Stimulated activated CD4-positive, alpha-beta T cell treated with anti-CD3 and anti-CD28 coated beads, Interleukin-2, amount 100 ng/mL, for 4 hours (primary cell): ENCODE measurements around the gene TRIM39.
A peak's percentile ranks its signal among the peaks of the same experiment; 100 is the strongest.
"Not testable (repeated sequence)": the region's sequence is repeated elsewhere in the genome, so short reads cannot be mapped to it uniquely, and the experiment has no call there.

Source experiments
- DNase-seq: peaks from one replicate; pipeline ENCODE4 v3.0.0-alpha.2; 2020; ENCODE audit warnings: low read depth

TRIM39 gene

DNA sequence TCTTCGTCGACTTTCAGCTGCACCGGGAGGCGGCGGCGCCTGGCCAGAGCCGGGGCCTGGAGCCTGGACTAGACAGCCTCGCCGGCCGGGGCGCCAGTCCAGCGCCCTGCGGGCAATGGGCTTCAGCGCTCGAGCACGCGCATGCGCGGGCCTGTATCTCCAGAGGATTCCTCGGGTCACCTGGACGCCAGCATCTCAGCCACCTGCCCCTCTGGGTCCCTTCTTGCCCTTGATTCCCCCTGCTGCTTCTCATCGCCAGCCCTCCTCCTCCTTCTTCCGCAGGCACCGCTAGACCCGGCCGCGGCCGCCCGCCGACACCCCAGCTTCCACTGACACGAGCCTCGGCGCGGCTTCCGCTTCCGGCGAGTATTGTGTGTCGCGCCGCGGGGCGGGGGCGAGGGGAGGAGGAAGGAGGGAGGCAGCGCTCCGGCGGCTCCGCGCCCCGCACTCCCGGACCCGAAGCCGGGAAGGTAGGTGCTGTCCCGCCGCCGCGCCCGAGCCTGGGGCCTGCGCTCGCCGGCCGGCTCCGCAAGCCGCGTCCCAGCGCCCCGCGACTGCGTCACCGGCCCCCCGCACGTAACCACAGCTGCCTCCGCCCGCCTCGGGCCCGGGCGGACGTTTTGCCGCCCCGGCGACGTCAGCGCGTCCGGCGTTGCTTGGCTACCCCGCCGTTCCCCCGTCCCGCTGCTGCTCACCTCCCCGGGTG, at the start of gene TRIM39:
TRIM39 (plus strand) TSS at position 402 of the 706 bp plus-strand sequence. CDS start 2,391 bp downstream, outside the sequence.
- peak; percentile 85 for DNase-seq

DNA sequence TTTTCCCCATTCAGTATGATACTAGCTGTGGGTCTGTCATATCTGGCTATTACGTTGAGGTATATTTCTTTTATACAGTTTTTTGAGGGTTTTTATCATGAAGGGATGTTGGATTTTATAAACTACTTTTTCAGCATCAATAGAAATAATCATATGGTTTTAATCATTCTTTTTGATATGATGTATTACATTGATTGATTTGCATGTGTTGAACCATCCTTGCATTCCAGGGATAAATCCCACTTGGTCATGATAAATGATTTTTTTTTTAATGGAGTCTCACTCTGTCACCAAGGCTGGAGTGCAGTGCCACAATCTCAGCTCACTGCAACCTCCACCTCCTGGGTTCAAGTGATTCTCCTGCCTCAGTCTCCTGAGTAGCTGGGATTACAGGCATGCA, 45.7 kb upstream of the TRIM39 start:
- DNase-seq: not testable (repeated sequence)

DNA sequence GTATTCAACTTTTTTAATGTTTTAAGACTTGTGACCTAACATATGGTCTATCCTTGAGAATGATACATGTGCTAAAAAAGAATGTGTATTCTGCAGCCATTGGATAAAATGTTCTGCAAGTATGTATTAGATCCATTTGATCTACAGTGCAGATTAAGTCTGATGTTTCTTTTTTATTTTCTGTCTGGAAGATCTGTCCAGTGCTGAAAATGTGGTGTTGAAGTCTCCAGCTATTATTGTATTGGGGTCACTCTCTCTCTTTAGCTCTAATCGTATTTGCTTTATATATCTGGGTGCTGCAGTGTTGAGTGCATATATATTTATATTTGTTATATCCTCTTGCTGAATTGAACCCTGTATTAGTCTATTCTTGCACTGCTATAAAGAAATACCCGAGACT, 44.2 kb upstream of the TRIM39 start:
- DNase-seq: no peak

DNA sequence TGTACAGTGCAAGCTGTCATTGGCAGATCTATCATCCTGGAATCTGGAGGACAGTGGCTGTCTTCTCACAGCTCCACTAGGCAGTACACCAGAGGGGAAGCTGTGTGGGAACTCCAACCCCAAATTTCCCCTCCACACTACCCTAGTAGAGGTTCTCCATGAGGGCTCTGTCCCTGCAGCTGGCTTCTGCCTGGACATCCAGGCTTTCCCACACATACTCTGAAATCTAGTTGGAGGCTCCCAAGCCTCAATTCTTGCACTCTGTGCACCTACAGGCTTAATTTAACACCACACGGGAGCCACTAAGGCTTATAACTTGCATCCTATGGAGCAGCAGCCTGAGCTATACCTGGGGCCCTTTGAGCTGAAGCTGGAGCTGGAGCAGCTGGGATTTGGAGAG, 43.0 kb upstream of the TRIM39 start:
- DNase-seq: no peak

DNA sequence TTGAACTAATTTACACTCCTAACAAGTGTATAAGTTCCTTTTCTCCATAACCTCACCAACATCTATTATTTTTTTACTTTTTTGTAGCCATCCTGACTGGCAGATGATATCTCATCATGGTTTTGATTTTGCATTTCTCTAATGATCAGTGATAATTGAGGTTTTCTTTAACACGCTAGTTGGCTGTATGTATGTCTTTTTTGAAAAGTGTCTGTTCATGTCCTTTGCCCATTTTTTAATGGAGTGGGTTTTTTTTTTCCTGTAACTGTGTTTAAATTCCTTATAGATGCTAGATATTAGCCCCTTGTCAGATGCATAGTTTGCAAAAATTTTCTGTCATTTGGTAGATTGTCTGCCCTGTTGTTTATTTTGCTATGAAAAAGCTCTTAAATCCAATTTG, 39.6 kb upstream of the TRIM39 start:
- no peak for DNase-seq

DNA sequence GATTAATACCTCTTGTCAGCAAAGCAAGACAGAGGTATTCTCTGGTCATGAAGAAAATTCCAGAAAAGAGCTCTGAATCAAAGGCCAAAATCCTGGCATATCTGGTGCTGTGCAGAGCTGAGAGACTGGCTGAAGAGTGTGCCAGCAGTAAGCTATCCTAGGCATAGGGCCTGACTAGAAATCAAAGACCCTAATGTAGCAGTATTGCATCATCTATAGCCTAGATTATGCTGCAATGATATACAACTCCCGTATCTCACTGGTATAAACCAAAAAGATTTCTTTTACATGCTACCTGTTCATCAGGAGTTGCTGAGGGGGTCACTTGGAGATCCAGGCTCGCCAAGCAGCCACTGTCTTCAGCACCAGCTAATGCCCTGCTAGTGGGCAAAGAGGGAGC, 30.9 kb upstream of the TRIM39 start:
- DNase-seq: no peak

DNA sequence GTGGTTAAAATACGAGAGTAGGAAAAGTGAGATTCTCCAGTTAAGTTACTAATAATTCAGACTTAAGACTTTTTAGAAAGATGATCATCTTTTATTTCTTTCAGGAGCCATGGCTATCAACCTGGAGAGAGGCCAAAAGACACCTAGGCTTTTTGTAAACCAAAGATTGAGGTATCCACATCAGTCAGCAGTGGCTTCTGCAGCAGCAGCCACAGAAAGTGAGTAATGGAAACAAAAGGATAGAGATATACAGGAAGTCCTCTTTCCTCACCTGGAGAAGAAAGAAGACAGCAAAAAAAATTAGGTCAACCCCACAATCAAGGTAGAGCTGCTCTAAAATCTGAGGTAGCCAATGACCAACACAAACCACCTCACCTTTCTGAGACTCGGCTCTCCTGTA, 22.7 kb upstream of the TRIM39 start:
- no peak for DNase-seq

DNA sequence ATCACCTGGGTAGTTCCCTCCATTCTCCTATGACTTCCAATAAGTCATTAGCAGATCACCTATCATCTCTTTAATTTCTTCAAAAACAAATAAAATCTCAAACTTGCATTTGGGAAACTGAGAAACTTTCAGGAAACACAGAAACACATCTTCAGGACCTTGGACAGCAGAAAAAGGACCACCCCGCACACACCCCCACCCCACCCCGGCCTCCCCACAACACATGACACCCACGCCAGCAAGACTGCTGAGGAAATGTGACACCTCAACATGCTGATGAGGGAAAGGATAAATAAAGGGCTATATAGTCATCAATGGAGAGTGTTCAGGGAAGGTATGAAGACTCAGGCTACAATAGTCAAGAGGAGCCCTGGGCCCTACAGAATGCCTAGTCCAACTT, 15.6 kb upstream of the TRIM39 start:
- no peak for DNase-seq

DNA sequence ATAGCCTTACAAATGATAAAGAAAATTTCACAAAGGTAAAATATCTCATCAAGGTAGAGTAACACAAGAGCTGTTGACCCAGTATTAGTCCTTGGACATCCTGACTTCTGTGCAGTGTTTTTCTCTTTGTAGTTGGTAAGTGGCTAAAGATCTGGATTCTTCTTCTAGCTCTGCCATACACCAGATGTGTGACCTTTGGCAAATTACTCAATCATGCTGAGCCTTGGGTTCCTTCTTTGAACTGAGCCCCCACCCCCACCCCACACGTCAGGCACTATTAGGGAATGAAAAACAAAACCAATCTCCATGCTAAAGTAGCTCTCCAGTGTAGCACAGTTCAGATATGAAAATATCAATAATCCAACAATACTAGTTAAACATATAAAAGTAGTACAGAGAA, 15.1 kb upstream of the TRIM39 start:
- DNase-seq: no peak

DNA sequence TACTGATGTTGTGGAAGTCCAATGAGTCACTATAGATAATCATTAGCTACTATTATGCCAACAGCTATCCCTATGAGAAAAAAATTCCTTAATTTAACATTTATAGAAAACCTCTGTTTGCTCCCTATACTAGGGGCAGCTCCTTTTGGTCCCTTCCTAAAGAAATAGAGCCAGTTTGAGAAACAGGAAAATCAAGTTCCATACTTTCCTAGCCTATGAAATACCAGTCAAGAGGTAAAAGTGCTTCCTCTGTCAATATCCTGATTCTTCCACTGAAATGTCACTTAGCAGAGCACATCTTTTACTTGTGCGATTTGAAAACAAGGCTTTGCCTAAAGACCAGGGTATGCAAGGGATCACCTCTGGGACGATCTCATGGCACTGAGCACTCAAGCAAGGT, 14.5 kb upstream of the TRIM39 start:
- no peak for DNase-seq

DNA sequence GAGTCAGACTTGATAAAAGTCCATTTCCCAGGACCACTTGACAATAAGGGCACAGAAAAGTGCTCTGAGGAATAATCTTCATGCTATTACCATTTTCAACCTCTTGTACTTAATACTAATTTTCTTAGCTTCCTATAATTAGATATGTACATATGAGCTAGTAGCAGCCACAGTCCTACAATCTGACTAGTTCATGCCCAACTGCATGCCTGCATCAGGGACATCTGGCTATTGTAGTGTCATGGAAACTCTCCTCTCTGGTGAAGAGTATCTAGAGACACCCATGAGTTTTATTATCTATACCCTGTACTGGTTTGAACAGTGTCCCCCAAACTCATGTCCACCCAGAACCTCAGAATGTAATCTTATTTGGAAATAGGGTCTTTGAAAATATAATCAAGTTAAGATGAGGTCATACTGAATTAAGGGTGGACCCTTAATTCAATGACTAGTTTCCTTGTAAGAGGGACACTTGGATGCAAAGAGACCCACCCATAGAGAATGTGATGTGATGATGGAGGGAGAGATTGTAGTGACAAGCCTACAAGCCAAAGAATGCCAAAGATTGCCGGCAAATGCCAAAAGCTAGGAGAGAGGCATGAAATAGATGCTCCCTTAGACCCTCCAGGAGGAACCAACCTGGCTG, 13.9 kb upstream of the TRIM39 start:
- no peak for DNase-seq

DNA sequence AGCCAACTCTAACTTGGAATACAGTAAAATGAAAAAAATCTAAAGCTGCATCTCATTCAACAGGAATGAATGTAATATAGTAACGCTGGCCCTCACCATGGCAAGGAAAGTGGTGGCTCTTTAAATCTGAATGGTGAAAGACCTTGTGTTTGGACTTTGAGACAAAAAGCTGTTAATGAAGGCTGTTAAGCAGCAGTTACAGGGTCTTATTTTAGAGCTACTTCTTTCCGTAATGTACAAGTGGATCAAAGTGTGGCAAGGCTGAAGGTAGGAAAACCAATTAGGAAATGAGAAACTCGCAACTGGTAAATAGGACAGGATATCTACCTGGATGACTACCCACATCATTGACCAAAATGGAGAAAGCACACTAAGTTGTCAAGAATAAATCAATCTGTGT, 11.6 kb upstream of the TRIM39 start:
- no peak for DNase-seq

DNA sequence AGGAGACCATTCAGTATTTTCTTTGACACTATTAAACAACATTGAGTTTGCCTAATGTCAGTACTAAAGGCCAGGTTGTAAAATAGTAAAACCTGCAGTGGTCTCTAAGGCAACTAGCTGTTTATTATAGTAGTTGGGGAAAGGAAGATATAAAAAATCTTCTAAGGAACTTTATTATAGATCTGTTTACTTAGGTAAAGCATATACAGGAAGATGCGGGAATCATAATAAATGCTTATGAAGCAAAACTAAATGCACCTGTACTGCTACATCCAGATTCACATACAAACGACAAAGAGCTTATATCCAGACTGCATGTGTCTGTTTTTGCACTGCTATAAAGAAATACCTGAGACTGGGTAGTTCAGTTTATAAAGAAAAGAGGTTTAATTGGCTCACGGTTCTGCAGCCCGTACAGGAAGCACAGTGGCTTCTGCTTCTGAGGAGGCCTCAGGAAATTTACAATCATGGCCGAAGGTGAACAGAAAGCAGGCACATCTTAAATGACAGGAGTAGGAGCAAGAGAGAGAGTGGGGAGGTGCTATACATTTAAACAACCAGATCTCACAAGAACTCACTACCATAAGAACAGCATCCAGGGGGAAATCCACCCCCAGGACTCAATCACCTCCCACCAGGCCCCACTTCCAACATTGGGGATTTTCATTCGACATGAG, 8.7 kb upstream of the TRIM39 start:
- DNase-seq: no peak

DNA sequence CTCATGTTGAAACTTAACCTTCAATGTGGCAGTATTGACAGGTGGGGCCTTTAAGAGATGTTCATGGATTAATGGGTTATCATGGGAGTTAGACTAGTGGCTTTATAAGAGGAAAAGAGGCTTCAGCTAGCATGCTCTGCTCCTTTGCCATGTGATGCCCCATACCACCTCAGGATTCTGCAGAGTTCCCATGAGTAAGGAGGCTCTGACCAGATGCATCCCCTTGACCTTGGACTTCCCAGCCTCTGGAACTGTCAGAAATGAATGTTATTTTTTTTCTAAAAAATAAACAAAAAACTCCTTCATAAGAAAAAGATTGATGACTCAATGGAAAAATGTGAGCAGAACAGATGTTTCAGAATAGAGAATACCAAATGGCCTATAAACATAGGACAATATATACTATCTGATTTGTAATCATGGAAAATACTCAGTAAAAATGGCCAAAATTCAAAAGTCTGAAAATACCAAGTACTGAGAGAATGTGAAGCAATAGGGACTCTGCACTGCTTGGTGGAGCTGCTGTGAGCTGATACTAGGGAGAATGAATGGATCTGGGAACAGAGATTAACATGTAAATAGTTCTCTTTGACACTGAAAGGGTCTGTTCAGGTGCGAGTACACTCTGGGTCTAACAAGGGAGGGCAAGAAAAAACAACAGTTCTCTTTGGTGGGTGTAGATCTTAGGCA, 7.4 kb upstream of the TRIM39 start:
- DNase-seq: no peak

DNA sequence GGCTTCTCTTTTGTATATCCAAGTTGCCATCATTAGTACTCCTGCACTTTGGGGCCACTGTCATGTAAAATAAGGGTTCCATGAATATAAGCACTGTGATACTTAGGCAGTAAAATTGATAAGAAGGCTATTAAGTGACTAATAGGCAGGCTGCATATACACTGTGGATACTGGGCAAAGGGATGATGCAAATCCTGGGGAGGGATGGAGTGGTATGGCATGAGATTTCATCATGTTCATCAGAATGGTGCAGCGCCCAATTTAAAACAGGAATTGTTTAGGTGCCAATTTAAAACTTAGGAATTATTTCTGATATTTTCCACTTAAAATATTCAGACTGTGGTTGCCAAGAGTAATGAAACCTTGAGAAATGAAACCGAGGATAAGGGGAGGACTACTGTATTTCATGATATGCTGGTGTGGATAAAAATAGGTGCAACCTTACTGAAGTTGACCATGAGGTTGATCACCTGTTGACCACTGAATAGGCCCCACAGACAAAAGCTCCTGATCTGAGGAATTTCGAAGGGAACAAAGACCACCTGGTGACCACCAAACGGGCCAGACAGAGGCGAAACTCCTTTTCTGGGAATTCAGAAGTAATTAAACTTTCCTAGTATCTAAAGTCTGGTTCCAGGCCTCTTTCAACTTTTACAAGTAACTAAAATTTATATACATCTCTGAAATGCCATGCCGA, 4.9 kb upstream of the TRIM39 start:
- DNase-seq: no peak

DNA sequence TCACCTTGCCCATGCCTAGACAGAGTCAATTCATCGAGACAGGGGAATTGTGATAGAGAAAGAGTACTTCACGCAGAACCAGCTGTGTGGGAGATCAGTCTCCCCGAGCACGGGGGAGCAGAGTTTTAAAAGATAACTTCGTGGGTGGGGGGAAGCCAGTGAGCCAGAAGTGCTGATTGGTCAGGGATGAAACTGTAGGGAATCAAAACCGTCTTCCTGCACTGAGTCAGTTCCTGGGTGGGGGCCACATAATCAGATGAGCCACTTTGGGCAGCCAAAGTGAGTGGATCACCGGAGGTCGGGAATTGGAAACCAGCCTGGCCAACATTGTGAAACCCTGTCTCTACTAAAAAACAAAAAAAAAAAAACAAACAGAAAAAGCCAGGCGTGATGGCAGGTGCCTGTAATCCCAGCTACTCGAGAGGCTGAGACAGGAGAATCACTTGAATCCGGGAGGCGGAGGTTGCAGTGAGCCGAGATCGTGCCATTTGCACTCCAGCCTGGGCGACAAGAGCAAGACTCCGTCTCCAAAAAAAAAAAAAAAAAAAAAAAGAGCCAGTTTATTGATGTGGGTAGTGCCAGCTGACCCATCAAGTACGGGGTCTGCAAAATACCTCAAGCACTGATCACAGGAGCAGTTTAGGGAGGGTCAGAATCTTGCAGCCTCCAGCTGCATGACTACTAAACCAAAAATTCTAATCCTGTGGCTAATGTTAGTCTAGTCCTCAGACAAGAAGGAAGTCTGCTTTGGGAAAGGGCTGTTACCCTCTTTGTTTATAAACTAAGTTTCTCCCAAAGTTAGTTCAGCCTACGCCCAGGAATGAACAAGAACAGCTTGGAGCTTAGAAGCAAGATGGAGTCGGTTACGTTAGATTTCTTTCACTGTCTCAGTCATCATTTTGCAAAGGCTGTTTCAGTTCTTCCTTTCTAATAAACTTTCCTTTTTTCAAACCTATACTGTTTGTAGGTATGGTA, 3.9 kb upstream of the TRIM39 start:
- peak; percentile 42 for DNase-seq

DNA sequence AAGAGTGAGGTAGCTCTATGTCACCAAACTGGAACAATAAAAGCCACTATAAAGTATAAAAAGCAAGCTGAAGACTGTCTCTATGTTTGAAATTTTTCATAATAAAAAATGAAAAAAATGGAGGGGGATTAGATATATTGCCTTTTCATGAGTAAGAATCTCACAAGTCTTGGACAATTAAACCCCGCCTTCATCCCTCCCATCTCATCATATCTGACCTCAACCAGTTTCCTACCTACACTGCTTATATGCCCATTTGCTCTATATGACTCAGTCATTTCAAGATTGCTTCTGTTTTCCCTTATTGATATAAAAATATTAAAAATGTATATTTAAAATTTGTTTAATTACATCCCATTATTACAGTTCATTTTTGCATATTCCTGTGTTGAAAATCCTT, 2.9 kb upstream of the TRIM39 start:
- no peak for DNase-seq

DNA sequence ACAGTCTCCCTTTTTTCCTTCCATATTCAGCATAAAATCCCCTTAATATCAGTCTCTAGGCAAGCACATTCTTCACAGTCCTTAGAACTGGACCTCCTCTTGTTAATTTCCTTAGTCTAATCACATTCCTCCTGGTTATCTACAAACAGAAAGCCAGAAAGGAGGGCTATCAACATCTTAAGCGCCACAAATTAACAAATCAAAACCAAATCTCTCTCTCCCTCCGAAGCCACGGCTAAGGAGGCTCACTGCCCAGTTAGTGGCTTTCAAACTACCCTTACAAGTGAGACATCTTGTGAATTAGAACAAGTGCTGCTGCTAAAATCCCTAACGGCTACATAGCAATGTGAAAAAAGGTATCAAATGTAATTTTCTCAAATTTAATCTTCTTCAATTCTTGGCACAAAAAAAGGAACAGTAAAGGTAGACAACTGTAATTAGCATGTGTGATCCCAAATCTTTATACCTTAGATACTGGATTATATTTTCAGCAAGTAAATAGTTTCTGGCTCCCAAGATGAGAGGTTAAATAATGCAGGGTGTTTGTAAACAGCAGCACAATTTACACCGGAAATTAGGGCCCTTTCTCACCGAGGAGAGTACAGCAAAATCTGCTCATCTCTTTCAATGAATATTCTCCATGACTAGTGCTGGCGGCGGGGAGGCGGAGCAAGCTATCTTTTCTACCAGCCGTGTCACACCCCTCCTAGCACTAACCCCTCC, 1.4 kb upstream of the TRIM39 start:
- peak; percentile 83 for DNase-seq

DNA sequence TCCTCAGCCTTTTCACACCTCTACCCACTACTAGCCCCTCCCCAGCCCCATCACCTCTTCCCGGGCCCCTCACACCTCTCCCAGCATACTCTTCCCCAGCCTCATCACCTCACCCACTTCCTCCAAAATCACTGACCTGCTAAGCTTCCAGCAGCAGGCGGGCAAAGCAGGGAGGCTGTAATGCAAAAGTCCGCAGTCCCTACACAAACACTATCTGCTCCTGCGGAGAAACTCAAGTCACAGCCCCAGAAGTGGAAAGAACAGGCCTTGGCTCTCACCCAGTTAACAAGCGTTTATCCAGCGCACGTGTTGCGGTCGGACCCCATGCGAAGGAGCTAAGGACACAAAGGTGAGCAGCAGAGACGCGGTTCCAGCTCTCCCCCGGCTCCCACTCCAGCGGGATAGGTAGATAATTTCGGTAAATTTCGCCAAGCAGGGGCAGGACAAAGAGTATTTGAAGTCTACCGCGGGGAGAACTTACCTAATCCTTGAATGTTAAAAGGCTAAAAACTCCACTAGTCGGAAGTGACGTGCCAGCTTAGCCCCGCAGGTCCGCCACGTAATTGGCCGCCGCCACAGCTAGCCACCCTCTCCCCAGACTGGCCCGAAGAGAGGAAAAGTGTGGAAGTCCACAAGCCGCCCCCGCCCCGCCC, 728 bp upstream of the TRIM39 start:
- DNase-seq: peak; percentile 62

DNA sequence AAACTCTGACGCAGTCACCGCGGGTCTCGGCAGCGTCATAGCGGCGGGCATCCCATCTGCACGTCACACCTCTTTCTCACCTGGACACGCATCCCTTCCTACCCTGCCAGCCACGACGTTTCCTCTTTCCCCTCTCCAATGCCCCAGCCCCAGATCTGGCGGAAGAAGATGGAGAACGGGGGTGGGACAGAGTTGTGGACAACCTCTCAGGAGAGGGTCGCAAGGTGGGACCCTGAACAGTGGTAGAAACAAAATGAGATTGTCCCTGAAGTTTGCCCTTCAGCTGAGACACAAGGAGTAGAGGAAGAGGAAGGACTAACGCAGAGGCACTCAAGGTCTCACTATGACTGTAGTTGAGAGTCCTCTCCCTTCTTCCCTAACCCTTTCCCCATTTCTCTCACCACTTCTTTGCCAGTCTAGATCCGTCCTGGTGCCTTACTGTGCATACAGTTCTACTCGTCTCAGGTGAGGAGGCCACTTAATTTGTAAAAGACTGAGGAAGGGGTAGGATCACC, 562 bp downstream of the TRIM39 start:
- no peak for DNase-seq
